GM21717 (cell line): ENCODE data around the gene VPS37D.
"Not testable (repeated sequence)": the region's sequence is repeated elsewhere in the genome, so short reads cannot be mapped to it uniquely, and the experiment has no call there.

Experiments used
- ATAC-seq: cut with Tn5 transposase; IDR thresholded peaks from one replicate; pipeline ENCODE4 v1.9.1; 2021; ENCODE audit warnings: mild to moderate bottlenecking, moderate library complexity; ENCODE audit not compliant: unreplicated experiment

Gene VPS37D

DNA sequence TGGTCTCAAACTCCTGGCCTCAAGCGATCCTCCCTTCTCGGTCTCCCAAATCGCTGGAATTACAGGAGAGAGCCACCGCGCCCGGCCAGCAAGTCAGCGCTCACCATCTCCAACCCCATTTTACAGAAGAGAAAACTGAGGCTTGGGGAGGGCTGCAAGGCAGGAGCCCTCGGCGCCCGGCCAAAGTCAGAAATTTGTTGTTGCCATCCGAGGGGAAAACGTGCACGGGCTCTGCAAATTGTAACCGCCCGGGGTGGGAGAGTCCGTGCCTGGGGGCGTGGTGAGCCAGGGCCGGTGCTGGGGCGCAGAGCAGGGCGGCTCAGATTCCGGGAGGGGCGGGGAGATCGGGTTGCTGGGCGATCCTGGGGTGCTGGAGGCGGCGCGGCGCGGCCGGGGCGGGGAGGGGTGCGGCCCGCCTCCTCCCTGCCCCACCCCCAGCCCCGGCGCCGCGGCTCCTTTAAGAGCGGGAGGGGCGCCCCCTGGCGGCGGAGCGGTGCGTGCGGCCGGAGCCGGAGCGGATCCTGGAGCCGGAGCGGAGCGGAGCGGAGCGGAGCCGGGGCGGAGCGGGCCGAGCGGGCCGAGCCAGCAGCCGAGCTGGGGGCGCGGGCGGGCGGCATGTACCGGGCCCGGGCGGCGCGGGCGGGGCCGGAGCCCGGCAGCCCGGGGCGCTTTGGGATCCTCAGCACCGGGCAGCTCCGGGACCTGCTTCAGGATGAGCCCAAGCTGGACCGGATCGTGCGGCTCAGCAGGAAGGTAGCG, at the start of gene VPS37D:
Gene VPS37D (plus strand): TSS at position 488 of the 759 bp plus-strand sequence. CDS start 128 bp downstream, at position 616.
- ATAC-seq = peak; percentile 87

- ATAC-seq = no peak
Observed at GRCh38 chr7:73618538-73618937, 49.1 kb upstream of the VPS37D start.

DNA sequence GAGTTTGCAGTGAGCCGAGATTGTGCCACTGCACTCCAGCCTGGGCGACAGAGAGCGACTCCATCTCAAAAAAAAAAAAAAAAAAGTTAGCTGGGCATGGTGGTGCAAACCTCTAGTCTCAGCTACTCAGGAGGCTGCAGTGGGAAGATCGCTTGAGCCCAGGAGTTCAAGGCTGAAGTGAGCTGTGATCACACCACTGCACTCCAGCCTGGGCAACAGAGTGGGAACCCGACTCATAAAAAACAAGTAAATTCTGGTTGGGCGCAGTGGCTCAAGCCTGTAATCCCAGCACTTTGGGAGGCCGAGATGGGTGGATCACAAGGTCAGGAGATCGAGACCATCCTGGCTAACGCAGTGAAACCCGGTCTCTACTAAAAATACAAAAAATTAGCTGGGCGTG, 48.2 kb upstream of the VPS37D start:
- not testable (repeated sequence) for ATAC-seq

GRCh38 chr7:73621168-73622063, 46.2 kb upstream of the VPS37D start:
- no peak for ATAC-seq

DNA sequence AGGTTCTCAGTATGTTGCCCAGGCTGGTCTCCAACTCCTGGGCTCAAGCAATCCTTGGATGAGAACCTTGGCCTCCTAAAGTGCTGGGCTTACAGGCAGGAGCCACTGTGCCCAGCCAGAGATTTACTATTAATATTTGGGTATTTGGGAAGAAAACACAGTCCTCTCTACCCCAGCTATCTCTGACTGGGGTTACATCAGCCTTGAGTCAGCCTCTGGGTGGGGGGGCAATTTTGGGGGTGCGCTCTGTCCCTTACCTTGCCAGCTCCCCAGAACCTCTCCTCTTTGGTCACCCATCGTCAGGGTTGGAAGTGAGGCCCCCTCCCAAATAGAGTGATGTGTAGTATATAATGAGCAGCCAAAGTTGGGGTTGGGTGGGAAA, 45.1 kb upstream of the VPS37D start:
- no peak for ATAC-seq

DNA sequence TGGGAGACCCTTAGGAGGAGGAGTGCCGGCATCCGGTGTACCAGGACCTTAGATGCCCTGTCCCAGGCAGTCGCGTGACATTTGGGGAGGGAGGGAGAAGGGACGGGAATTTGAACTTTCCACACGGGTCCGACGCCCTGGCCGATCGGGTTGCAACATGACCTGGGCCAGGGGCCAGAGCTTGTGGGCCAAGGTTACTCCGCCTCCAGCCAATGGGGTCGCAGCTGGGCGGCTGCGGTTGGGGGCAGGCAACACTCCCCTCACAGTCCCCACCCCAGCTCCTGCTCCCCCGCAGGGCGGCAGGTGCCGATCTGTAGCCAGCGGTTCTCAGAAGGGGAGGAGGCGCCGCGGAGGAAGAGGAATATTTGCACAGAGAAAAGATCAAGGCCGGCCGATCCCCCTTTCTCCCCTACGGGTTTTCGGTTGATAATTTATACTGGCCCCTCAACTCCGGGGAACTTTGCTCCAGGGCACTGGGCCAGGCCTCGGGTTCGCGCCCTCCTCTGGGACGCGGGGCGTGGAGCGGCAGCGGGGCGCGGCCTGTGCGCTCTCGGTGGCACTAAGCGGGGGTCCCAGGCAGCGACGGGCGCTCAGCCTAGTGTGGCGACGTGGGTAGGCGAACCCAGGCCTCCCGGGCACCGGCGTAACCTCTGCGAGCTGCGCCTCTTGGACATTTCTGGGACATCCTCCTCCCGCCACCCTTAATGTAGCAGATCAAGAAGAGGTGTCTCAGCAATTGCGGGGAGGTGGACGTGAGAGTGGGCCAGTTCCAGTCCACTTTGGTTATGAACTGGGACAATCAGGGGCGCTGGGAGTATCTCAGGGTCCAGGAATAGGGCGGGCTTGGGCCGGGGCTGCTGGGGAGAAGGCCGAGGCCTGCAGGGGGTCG, 44.5 kb upstream of the VPS37D start:
- ATAC-seq = no peak

DNA sequence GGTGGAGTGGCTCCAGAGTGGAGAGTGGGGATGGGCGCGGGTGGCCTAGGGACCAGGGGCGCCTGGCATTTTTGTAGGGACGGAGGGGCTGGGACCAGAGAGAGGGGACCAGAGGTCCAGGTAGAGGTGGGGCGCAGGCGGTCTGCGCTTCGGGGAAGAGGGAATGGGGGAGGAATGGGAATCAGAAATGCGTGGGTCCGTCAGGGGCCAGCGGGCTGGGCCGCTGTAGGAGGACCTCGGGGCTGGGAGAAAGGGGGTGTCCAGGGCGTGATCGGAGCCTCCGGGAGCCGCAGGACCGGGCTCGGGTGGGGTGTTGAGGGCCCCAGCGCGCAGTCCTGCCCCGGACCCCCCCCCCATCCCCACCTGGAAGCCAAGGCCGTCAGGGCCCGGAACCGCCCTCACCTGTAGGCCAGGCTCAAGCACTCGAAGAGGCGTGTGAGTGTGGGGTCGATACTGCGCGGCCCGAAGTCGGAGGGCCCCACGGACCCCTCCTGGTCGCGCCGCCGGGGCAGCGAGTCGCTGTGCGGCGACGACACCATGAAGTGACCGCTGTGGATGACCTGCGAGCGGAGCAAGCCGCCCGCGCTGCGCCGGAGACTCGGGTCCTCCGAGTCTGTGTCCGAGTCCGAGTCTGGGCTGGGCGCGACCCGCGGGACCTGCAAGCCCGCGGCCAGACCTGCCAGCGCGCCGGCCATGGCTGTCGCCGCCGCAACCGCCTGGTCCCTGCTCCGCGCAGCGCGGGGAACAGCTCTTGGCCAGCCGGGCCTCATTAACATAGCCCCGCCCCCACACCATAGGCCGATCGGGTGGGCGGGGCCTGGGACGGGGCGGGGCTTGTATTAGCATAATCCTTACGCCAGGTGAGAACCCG, 43.6 kb upstream of the VPS37D start, which contains the start of gene MLXIPL:
Gene MLXIPL (minus strand): TSS at position 725 of the 871 bp plus-strand sequence. CDS start 30 bp downstream, at position 695.
- ATAC-seq = no peak

DNA sequence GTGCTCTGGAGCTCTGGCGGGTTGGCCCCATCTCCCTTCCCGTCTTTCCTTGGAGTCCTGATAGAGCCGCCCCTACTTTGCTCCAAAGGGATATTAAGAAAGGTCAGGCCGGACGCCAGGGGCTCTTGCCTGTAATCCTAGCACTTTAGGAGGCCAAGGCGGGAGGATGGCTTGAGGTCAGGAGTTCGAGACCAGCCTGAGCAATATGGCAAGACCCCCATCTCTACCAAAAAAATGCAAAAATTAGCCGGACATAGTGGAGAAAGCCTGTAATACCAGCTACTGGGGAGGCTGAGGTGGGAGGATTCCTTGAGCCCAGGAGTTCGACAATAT, 43.0 kb upstream of the VPS37D start:
- ATAC-seq = no peak

- ATAC-seq = no peak
Observed at GRCh38 chr7:73625276-73625675, 42.4 kb upstream of the VPS37D start.

DNA sequence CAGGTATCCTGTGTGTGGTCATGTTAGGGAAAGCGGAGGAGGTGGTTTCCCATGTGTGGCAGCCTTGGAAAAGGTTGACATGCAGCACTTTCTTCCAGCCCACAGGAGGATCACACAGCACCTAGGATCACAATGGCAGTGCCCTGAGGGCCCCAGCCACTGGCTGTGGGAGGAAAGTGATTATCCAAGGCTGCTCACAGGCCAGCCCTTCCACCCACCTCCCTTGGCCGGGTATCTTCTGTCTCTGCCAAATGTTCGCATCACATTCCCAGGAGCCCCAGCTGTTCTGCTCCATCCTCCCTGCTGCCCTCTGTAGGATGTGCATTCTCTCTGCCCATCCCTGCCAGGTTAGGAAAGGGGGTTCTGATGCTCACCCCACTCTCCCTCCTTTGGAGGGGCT, 40.8 kb upstream of the VPS37D start:
- no peak for ATAC-seq

DNA sequence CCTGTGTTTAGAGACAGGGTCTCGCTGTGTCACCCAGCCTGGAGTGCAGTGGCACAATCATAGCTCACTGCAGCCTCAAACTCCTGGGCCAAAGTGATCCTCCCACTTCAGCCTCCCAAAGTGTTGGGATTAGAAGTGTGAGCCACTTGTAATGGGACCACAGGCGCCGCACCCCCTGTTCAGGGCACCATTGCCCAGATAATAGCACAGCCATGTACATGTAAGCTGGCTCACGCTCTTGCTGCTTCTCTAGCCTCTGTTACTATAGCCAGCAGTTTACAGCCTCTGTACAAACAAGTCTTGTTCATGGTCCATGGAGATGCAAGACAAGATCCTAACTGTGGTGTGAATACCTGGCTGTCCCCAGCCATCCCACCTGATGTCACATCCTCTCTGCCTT, 39.1 kb upstream of the VPS37D start:
- ATAC-seq = no peak

DNA sequence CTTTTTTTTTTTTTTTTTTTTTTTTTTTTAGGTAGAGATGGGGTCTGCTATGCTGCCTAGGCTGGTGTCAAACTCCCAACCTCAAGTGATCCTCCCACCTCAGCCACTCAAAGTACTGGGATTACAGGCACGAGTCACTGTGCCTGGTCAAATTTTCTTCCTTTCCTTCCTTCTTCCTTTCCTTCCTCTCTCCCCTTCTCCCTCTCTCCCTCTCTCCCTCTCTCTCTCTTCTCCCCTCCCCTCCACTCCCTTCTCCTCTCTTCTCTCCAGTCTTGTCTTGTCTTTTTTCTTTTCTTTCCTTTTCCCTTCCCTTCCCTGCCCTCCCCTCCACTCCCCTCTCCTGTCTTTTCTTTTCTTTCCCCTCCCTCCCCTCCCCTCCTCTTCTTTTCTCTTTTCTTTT, 36.1 kb upstream of the VPS37D start:
- ATAC-seq = no peak

DNA sequence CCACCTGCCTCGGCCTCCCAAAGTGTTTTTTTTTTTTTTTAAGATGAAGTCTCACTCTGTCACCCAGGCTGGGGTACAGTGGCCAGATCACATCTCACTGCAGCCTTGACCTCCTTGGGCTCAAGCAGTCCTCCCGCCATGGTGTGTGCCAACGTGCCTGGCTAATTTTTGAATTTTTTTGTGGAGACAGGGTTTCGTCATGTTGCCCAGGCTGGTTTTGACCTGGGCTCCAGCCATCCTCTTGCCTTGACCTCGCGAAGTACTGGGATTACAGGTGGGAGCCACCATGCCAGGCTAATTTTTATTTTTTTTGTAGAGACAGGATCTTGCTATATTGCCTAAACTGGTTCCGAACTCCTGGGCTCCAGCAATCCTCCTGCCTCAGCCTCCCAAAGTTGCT, 34.3 kb upstream of the VPS37D start:
- ATAC-seq = no peak

- ATAC-seq = no peak
Observed at GRCh38 chr7:73633844-73634243, 33.8 kb upstream of the VPS37D start.

DNA sequence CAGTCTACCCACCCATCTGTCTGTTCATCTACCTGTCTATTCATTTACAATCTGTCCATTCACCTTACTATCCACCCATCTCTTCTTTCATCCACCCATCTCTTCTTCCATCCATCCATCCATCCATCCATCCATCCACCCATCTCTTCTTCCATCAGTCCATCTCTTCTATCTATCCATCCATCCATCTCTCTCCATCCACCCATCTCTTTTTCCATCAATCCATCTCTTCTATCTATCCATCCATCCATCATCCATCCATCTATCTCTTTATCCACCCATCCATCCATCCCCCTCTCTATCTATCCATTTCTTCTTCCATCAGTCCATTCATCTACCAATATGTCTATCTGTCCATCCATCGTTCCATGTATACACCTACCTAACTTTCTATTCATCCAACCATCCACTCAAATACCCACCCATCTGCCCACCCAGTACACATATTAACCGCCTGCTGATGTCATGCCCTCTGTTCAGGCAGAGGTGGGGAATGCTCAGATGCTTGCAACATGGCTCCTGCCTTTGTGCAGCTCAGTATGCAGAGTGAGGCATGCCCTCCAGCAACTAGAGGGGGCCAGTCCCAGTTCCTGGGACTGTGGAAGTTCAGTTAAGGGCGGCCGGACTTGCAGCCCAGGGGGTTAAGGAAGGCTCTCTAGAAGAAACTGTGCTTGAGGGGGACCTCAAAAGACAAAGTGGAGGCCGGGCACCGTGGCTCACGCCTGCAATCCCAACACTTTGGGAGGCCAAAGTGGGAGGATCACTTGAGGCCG, 32.0 kb upstream of the VPS37D start:
- ATAC-seq = no peak

DNA sequence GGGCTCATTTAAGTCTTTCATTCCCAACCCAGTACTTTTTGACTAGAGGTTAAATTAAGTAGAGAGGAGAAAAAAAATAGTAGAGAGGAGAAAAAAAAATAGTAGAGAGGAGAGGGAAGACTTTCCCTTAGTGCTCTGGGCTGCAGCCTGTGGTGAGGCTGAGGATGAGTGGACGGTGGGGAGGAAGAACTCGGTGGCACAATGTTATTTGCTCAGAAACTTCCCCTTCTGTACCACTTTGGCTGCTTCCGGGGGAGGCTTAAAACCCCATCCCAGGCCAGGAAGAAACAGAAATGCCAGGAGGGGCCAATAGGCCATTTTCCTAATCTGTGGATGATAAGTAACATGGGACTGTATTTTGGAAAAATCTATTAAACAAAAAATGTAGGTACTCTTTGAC, 28.7 kb upstream of the VPS37D start:
- ATAC-seq = no peak

- no peak for ATAC-seq
Observed at GRCh38 chr7:73642834-73643233, 24.8 kb upstream of the VPS37D start.

- ATAC-seq = no peak
Observed at GRCh38 chr7:73644688-73645286, 22.8 kb upstream of the VPS37D start.

GRCh38 chr7:73645643-73646174, 21.9 kb upstream of the VPS37D start:
- no peak for ATAC-seq
